Fibroblast of villous mesenchyme (primary cell): ENCODE results near the gene CTF1. TPM values are rescaled to one million over a fixed set of nuclear protein-coding genes. Genes with fewer than 3 reads are reported as not detected.

Experiments used
- DNase-seq: peaks from one replicate; pipeline ENCODE4 v3.0.0-alpha.2; 2010; ENCODE audit warnings: low read depth
- H3K4me3 ChIP-seq: 2 replicates; pipeline ENCODE4 v1.5.1; 2011; ENCODE audit warnings: low read depth, mild to moderate bottlenecking, low read length
- CTCF ChIP-seq: IDR thresholded peaks from 2 replicates; pipeline ENCODE4 v1.5.1; 2012; ENCODE audit warnings: low read depth, mild to moderate bottlenecking, low read length; ENCODE audit not compliant: insufficient read depth
- total RNA-seq: library from RNA; depleted of rRNA; stranded (reverse); fragments of >200 nt; gene quantifications from 2 replicates; pipeline ENCODE4 v1.2.3, GENCODE V29; 2012

Gene CTF1
- total RNA-seq, 1 donor = 3.5 TPM

DNA sequence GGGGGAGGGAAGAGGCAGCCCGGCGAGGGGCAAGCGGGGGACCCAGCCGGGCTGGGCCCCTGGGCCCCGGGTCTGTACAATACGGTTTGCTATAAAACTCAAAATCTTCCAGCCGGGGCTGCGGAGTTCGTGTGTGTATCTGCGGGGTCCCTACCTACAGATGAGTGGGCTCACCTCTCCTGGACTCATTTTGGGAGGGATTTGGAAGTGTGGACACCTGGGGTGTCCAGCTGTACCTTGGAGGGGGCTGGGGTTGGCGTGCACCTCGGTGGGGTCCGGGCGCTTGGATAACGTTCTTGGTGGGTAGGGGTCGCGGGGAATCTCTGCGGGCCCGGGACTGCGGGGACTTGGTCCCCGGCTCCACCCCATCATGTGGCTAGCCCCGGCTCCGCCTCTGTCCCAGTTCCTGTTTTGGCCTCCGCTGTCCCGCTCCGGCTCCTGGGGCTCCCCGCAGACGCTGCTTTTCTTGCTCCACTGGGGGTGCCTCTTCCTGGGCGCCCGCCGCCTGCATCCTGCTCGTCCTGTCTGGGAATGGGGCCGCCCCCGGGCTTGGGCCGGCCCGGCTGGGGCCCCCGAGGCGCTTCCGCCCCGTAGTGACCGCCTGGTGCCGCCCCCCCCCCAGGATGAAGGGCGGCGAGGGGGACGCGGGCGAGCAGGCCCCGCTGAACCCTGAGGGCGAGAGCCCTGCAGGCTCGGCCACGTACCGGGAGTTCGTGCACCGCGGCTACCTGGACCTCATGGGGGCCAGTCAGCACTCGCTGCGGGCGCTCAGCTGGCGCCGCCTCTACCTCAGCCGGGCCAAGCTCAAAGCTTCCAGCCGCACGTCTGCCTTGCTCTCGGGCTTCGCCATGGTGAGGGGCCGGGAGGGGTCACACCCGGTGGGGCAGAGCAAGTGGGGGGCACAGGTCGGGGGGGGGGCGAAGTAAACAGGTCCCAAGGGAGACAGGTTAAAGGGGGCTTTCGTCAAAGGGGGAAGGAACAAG lies 52.5 kb downstream of the CTF1 start, which contains the start of gene ORAI3:
TSS of gene ORAI3 (plus strand) at position 402 of the 983 bp plus-strand sequence. CDS start at position 624, 222 bp downstream.
- DNase-seq = peak; percentile 71
- H3K4me3 ChIP-seq = peak within 1 kb of the TSS; percentile 94
- TF ChIP-seq CTCF = no peak

- TF ChIP-seq CTCF = peak; percentile 23
- H3K4me3 ChIP-seq = peak overlapping the region; percentile 94
- DNase-seq = peak; percentile 96
Observed at GRCh38 chr16:30949650-30950515, 53.5 kb downstream of the CTF1 start.

DNA sequence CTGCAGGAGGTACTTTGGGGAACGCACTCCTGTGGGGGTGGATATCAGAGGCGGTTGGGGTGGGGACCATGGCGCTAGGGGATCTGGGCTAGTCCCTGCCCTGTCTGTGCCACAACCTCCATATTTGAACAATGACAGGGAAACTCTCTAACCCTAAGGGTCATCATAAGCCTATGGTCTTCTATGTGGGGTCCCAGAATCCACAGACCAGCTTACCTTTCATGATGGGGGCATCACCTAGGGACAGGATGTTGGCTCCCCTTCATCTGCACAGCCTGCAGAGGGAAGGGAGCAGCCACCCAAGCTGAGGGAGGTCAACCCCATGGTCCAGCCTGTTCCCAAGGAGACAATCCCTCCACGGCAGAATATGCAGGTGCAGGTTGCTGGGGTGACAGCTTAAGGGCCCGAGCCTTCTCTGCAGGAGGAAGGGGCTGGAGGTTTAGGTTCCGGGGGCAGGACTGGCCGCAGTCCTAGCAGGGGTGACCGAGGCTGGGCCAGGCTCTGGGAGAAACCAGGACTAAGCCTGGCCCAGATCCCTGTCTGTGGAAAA lies 54.2 kb downstream of the CTF1 start:
- H3K4me3 ChIP-seq = peak overlapping the region; percentile 94
- no peak for TF ChIP-seq CTCF
- no peak for DNase-seq

DNA sequence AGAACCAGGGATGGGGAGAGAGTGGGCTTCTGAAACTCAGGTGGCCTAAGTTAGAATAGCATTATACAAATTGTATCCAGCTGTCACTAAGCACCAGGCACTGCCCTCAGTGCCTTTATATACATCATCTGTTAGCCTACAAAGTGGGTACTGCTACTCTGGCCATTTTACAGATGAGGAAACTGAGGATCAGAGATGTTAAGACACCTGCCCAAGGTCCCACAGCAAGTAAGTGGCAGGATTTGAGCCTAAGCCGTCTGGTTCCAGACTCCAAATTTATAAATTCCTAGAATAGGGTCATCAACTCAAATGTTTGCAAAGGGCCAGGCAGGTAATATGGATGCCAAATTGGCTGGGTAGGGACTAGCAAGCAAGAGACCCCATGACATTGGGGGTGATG lies 54.8 kb downstream of the CTF1 start:
- DNase-seq = no peak
- no peak for TF ChIP-seq CTCF
- no peak overlapping the region for H3K4me3 ChIP-seq

DNA sequence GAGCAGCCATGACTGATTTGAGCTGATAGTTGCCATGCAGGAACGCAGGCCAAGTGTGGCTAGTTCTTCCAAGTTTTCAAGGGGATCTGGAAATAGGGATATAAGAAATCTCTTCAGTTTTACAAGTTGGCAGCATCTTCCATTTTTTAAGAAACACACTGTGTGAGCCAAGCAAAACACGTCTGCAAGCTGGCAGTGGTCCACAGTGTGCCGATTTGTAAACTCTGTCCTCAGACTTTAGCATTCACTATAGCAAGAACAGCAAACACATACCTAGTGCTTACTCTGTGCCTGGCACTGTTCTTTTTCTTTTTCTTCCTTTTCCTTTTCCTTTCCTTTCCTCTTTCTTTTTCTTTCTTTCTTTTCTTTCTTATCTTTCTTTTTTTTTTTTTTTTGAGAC lies 55.3 kb downstream of the CTF1 start:
- peak; percentile 34 for DNase-seq
- TF ChIP-seq CTCF = no peak
- no peak overlapping the region for H3K4me3 ChIP-seq

GRCh38 chr16:30953111-30953510 lies 56.7 kb downstream of the CTF1 start:
- no peak for DNase-seq
- no peak for TF ChIP-seq CTCF
- no peak overlapping the region for H3K4me3 ChIP-seq
